Heart right ventricle (tissue), 16 donors: ENCODE data around the gene L3MBTL4. TPM values are rescaled to one million over a fixed set of nuclear protein-coding genes. Genes with fewer than 3 reads are reported as not detected.

Source experiments
- ATAC-seq, 8 donors: fragments of 200-7000 bp; cut with Tn5 transposase; one replicate each; pipeline ENCODE4 v1.9.1; 2020; ENCODE audit warnings: mild to moderate bottlenecking in 8 of 8, moderate library complexity in 8 of 8, moderate number of reproducible peaks in 1 of 8
- DNase-seq, 2 donors: peaks; one replicate each; pipeline ENCODE4 v3.0.0-alpha.2; 2020
- H3K27ac ChIP-seq, 10 donors: fragments of 200-600 bp; sonication (generic) in 2 of 10; one replicate each; pipeline versions ENCODE4 v1.5.0 to v1.8.0; 2020 to 2022; ENCODE audit warnings: mild to moderate bottlenecking in 3 of 10
- H3K27me3 ChIP-seq, 7 donors: fragments of 200-600 bp; one replicate each; pipeline ENCODE4 v1.8.0; 2021 to 2022; ENCODE audit warnings: mild to moderate bottlenecking in 2 of 7
- H3K36me3 ChIP-seq, 9 donors: fragments of 200-600 bp; sonication (generic) in 1 of 9; one replicate each; pipeline versions ENCODE4 v1.5.0 to v1.8.0; 2020 to 2022; ENCODE audit warnings: mild to moderate bottlenecking in 2 of 9
- H3K4me1 ChIP-seq, 9 donors: fragments of 200-600 bp; sonication (generic) in 1 of 9; one replicate each; pipeline versions ENCODE4 v1.5.0 to v1.8.0; 2020 to 2022; ENCODE audit warnings: mild to moderate bottlenecking in 4 of 9
- H3K4me3 ChIP-seq, 10 donors: fragments of 200-600 bp; sonication (generic) in 2 of 10; one replicate each; pipeline versions ENCODE4 v1.5.0 to v1.8.0; 2020 to 2022; ENCODE audit warnings: mild to moderate bottlenecking in 7 of 10, moderate library complexity in 2 of 10
- H3K9me3 ChIP-seq, 11 donors: fragments of 200-600 bp in 10 of 11; sonication (generic) in 2 of 11; one replicate each; pipeline versions ENCODE4 v1.5.0 to v1.8.0; 2013 to 2022; ENCODE audit warnings: mild to moderate bottlenecking in 2 of 11, control low read depth in 1 of 11, moderate library complexity in 1 of 11
- CTCF ChIP-seq, 9 donors: fragments of 200-600 bp; sonication (generic) in 2 of 9; IDR thresholded peaks; one replicate each; pipeline versions ENCODE4 v1.5.0 to v1.8.0; 2021 to 2022; ENCODE audit warnings: antibody characterized with exemption in 9 of 9, mild to moderate bottlenecking in 5 of 9, moderate library complexity in 1 of 9
- WGBS, 2 donors: extraction: QIAGEN DNeasy Blood & Tissue Kit; methylation state at CpG; one replicate each; pipeline ENCODE4 v1.1.7; 2013; ENCODE audit warnings: inconsistent platforms in 1 of 2; 5-methylcytosine and 5-hydroxymethylcytosine counted together
- intact Hi-C, 10 donors: fragments of 100-400 bp; cut with DNase I; formaldehyde crosslinking; loops; one replicate each; pipeline versions ENCODE4 v1.11.1 to v1.14.2; 2022
- polyA plus RNA-seq, 2 donors: library from polyadenylated mRNA; stranded (reverse); fragments of 200-250 nt; gene quantifications; one replicate each; pipeline ENCODE4 v1.2.3, GENCODE V29; 2013
- total RNA-seq, 10 donors: library from RNA; stranded (reverse); fragmentation: NEBNext Ultra II Directional in 3 of 10; extraction: Animal tissue kit (Norgen Biotek cat#: 25700) in 3 of 10; gene quantifications; one replicate each; pipeline versions ENCODE4 v1.2.1 to v1.2.4, GENCODE V29; 2021 to 2023
- donor health status: Arrhythmogenic right ventricular cardiomyopathy.
- donor health status: ischemic (EF 13 %, LVEDD 7.1; RV severe dilation, severe dysfunction).
- donor health status: healthy with polysubstance abuse.
- donor health status: DM: no; HTN: yes; CAD: no.
- donor health status: DM: no; HTN: no; CAD: no.
- donor health status: ischemic (EF 25% LVEDD 6.9; RV normal size, moderate dysfunction).
- donor health status: ischemic (EF 25% LVEDD 5.7; RV mildly dilated, moderate dysfunction).
- donor health status: healthy.
- donor health status: DM: yes; HTN: yes; CAD: no.
- donor health status: Ischemic cardiomyopathy.
- donor health status: ischemic (EF 35%, LVEDD 5.7; RV mildly dilated, moderate dysfunction).
- donor health status: nonischemic (EF 11% LVEDD 7.7; RV severe dilation, severe dysfunction).
- donor health status: DM: yes; HTN: yes; CAD: no.
- donor health status: PGD.
- donor health status: ischemic (EF 29% LVEDD 5.4; RV normal size, mild dysfunction).
- donor health status: nonischemic (EF 23%, LVEDD 6.1; RV moderate dilation, normal function).

The L3MBTL4 gene
- total and polyA plus RNA-seq, 12 donors: 0.54 to 3.2 (median 1.3) TPM

GRCh38 chr18:6255116-6255705 is 159.5 kb downstream of the L3MBTL4 start:
- intact Hi-C loops: no loop called here

GRCh38 chr18:6254456-6254855 is 160.3 kb downstream of the L3MBTL4 start:
- TF ChIP-seq CTCF (IDR thresholded peaks at IDR 0.05): no peak
- peaks cover 0 to 30% (median 22%) of the 10 kb centered on the region in 9 donors for H3K4me1 ChIP-seq
- intact Hi-C loops: no loop called here
- no peaks in the 10 kb centered on the region for H3K27me3 ChIP-seq
- H3K4me3 ChIP-seq: peak overlapping the region in 4 of 10 donors; percentile 5 to 14 (median 10)
- DNase-seq (no peak), ATAC-seq (no peak)
- peaks cover 0 to 15% (median 2%) of the 10 kb centered on the region in 11 donors for H3K9me3 ChIP-seq
- peak overlapping the region in 4 of 10 donors; percentile 17 to 65 (median 35) for H3K27ac ChIP-seq
- H3K36me3 ChIP-seq: no peaks in the 10 kb centered on the region

More at GRCh38 chr18:6255116-6255705, 159.5 kb downstream of the L3MBTL4 start:
- Histone ChIP-seq H3K9me3 (peaks cover 0 to 23% (median 6%) of the 10 kb centered on the region in 11 donors), H3K4me3 (peak overlapping the region in 2 of 10 donors; percentile 5 to 14), H3K27me3 (no peaks in the 10 kb centered on the region), H3K36me3 (peaks cover 0 to 6% (median 0%) of the 10 kb centered on the region in 9 donors), H3K27ac (peak overlapping the region in 4 of 10 donors; percentile 17 to 65 (median 35)), H3K4me1 (peaks cover 0 to 30% (median 22%) of the 10 kb centered on the region in 9 donors)
- ATAC-seq (peak in 3 of 8 donors; percentile 57 to 67 (median 58)), DNase-seq (no peak)
- 11 to 24% methylated on average over 4 of the region's 4 CpGs for WGBS, 2 donors
- TF ChIP-seq CTCF (IDR thresholded peaks at IDR 0.05): no peak

GRCh38 chr18:6251084-6251483 is 163.6 kb downstream of the L3MBTL4 start:
- Histone ChIP-seq H3K4me1 (peaks cover 0 to 21% (median 15%) of the 10 kb centered on the region in 9 donors), H3K36me3 (no peaks in the 10 kb centered on the region), H3K27me3 (no peaks in the 10 kb centered on the region), H3K27ac (no peak overlapping the region), H3K4me3 (no peak overlapping the region), H3K9me3 (peaks cover 0 to 6% (median 0%) of the 10 kb centered on the region in 11 donors)
- no peak for TF ChIP-seq CTCF (IDR thresholded peaks at IDR 0.05)
- DNase-seq: no peak
- 97 to 98% methylated on average over 4 of the region's 4 CpGs for WGBS, 2 donors
- intact Hi-C loops: no loop called here
- ATAC-seq: no peak

- no peak overlapping the region for H3K27ac ChIP-seq
- H3K4me1 ChIP-seq: peaks cover 0 to 8% (median 2%) of the 10 kb centered on the region in 9 donors
- no peak overlapping the region for H3K4me3 ChIP-seq
- no peak for DNase-seq
- WGBS, 2 donors: 70 to 78% methylated on average over 4 of the region's 4 CpGs
- peaks cover 0 to 6% (median 0%) of the 10 kb centered on the region in 11 donors for H3K9me3 ChIP-seq
- intact Hi-C loops: no loop called here
- TF ChIP-seq CTCF (IDR thresholded peaks at IDR 0.05): no peak
- no peaks in the 10 kb centered on the region for H3K36me3 ChIP-seq
- no peaks in the 10 kb centered on the region for H3K27me3 ChIP-seq
- ATAC-seq: no peak
Observed at GRCh38 chr18:6249788-6250187, 164.9 kb downstream of the L3MBTL4 start.
